DMS53 treated with DMSO at 0.1 percent for 48 hours (cell line): ENCODE measurements around the gene MGAT5B.
"Not testable (repeated sequence)": the region's sequence is repeated elsewhere in the genome, so short reads cannot be mapped to it uniquely, and the experiment has no call there.

Source experiments
- DNase-seq: peaks from one replicate; lab custom pipeline; 2025; ENCODE audit not compliant: unreplicated experiment; lab: John Stamatoyannopoulos, UW

MGAT5B gene

GRCh38 chr17:76845541-76846017 lies 22.6 kb upstream of the MGAT5B start:
- DNase-seq: no peak

DNA sequence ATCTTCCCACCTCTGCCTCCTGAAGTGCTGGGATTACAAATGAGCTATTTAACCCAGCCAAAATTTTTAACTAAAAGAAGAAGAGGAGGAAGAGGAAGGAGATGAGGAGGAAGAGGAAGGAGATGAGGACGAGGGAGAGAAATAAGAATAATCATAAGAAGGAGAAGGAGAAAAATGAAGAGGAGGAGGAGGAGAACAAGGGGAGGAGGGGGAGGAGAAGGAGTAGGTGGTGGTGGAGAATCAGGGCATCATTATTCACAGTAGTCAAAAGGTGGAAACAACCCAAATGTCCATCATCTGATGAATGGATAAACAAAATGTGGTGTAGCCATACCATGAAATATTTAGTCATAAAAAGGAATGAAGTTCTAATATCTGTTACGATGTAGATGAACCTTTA lies 21.2 kb upstream of the MGAT5B start:
- DNase-seq: no peak

DNA sequence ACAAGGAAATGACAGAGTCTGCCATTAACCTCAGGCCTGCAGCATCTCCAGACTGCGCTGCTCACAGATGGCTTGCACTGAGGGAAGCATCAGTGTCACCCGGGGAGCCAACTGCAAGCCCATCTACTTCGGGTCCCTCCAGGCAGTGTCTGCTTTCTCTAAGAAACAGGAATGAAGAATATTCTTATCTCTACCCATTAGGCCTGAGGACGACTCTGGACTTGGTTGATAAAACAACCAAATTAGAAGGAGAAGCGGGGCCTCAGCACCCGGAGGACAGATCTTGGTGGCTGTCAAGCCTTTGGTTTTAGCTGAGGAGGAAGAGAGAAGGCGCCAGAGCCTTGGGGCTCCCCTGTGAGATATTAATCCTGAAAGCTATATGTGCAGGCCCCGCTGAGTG lies 19.5 kb upstream of the MGAT5B start:
- no peak for DNase-seq

GRCh38 chr17:76849160-76849559 lies 19.0 kb upstream of the MGAT5B start:
- not testable (repeated sequence) for DNase-seq

DNA sequence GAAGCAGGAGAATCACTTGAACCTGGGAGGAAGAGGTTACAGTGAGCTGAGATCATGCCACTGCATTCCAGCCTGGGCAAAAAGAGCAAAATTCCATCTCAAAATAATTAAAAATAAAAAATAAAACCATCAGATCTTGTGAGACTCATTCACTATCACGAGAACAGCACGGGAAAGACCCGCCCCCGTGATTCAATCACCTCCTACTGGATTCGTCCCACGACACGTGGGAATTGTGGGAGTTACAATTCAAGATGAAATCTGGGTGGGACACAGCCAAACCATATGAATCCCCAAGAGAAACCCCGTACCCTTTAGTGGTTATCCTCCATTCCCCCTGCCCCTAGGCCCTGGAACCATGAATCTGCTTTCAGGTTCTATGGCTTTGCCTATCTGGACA lies 15.4 kb upstream of the MGAT5B start:
- DNase-seq: no peak

DNA sequence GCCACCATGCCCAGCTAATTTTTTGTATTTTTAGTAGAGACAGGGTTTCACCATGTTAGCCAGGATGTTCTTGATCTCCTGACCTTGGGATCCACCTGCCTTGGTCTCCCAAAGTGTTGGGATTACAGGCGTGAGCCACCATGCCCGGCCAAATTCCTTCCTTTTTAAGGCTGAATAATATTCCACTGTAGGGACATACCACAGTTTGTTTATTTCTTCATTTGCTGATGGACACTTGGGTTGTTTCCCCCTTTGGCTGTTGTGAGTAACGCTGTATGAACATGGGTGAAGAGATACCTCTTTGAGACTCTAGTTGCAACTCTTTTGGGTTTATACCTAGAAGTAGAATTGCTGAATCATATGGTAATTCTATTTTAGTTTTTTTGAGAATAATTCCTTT lies 13.1 kb upstream of the MGAT5B start:
- DNase-seq: no peak

DNA sequence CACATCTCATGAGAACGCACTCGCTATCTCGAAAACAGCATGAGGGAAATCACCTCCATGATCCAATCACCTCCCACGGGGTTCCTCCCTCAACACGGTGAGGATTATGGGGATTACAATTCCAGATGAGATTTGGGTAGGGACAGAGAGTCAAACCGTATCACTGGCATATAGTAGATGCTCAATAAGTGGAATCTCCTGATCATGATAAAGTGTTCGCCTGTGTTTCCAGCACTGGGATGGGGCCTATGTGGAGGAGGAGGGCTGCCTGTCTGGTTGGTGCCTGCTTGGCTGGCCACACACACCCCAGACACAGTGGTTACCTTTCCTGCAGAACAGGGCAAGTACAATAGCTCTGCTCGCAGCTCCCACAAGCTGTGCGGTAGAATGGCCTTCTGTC lies 6.1 kb upstream of the MGAT5B start:
- DNase-seq: no peak

- DNase-seq: no peak
Measured at GRCh38 chr17:76862494-76862893, 5.7 kb upstream of the MGAT5B start.

DNA sequence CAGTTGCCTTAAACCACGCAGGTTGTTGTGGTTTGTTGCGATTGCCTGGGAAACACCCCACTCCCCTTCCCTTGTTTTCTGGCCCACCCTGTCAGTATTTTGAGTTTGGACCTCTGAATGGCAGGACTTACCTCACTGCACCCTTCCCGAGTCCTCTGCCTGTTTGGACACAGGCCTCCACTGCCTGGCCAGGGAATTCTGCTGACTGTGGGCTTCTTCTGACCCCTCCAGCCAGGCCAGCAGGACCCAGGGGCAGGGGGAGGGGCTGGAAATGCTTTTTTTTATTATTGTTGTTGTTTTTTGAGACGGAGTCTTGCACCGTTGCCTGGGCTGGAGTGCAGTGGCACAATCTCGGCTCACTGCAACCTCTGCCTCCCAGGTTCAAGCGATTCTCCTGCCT lies 4.2 kb upstream of the MGAT5B start:
- DNase-seq: no peak

GRCh38 chr17:76865174-76865573 lies 3.0 kb upstream of the MGAT5B start:
- DNase-seq: no peak

DNA sequence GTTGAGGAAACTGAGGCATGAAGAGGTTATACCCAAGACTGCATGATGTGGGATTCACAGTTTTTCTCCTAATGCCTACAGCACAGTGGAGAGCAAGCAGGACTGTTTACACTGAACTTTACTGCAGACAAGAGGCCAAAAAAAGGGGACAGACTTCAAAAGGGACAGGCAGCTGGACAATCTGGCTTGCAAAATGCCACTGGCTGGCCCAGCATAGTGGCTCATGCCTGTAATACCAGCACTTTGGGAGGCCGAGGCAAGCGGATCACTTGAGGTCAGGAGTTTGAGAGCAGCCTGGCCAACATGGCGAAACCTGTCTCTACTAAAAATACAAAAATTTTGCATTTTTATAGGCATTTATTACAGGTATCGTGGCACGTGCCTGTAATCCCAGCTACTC lies 2.0 kb upstream of the MGAT5B start:
- DNase-seq: no peak

GRCh38 chr17:76866774-76867577 lies 1.2 kb upstream of the MGAT5B start:
- no peak for DNase-seq

DNA sequence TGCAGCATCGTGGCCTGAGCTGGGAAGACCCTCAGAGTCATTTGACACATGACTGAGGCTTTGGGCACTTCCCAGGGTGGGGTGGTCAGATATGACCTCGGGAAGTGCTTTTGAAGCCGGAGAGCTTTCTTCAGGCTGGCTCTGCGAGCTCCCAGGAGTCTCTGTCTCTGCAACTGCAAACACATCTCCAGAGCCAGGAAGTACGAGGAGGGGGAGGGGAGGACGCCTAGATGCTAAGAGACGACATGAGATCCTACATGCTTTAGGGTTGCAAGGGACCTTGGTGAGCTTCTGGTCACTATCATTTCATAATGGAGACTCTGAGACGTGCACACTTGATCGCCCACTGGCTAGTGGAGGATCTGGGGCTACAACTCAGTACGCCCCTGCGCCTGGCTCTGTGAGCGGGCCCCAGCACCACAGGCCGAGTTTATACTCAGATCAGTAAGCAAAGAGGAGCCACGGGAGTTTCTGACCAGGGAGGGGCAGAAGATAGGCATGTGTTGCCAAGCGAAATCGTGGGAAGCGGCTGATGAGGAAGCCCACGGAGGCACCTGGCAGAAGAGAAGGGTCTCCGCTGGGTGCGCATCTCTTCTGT lies 527 bp upstream of the MGAT5B start:
- peak; percentile 6 for DNase-seq

DNA sequence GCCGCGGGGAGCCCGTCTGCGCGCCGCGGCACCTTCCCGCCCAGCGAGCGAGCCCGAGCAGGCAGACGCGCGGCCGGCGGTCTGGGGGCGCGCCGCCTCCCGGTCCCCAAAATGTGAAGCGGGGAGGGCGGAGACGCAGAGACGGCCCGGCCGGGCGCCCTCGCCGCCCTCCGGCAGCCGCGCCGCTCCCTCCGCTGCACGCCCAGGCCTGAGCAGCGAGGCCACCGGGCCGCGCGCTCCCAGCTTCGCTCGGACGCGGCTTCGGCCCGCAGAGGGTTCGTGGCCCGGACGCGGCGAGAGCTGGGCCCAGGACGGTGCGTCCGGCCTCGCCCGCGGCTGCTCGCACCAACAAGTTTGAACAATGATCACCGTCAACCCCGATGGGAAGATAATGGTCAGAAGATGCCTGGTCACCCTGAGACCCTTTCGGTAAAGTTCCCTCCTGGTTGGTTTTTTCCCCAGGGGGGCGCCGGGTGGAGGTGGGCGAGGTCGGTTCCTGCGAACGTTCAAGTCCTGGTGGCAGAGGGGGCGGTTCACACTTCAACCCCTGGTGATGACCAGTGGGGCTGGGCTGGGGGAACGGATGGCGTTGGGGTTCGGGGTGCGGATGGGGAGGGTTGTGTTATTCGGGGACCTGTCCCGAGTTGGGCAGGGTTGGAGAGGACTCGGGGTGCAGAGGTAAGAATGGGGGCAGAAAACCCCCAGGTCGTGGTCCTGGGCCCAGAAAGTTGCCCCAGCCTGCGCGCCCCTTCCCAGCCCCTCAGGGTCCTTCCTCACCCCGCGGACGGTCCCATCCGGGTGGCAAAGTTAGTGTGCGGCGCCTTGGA lies 678 bp downstream of the MGAT5B start:
- no peak for DNase-seq

- no peak for DNase-seq
Measured at GRCh38 chr17:76869496-76870376, 1.5 kb downstream of the MGAT5B start.

DNA sequence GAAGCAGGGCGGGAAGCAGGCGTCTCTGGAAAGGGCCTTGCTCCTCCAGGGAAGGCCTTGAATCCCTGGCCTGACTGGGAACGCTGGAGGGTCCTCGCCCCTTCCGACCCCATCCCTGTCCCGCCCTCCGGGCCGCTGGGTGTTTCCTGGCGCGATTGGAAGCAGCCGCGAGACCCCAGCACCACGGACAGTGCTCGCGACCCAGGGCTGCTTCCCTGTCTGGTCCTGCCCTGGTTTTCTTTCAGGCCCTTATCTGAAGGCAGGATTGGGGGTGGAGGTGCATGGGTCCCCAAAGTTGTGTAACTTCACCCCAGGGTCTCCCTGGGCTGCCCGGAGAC lies 2.1 kb downstream of the MGAT5B start:
- DNase-seq: no peak

DNA sequence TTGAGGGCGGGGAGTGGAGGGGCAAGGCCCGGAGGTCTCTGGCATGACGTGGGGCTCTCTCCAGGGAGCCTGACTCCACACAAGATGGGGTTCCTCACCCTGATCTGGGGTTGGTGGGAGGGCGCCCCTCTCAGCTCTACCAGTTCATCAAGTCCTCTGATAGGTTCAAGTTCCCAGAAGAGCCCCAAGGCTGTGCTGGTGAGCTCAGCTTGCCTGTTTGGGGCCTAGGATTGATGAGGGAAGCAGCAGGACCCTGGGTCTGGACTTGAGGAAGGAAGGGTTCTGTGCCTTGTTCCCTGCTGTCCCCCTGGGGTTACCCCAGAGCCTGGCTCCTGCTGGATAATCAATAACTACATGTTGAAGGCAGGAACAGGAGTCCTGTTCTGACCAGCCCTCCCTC lies 3.5 kb downstream of the MGAT5B start:
- no peak for DNase-seq

- no peak for DNase-seq
Measured at GRCh38 chr17:76872221-76872873, 4.1 kb downstream of the MGAT5B start.

DNA sequence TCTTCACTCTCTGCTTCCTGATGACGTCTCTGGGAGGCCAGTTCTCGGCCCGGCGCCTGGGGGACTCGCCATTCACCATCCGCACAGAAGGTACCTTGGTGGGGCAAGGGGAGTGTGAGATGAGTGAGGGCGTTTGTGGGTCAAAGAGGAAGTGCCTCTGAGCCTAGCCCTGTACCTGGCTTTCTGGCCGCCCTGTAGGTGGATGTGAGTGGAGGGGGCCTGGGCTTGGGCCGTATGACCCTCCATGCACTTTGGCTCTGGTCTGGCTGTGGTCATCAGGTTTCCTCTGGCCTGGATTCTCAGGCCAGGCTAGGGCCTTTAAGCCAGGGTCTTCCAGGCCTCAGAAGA lies 4.6 kb downstream of the MGAT5B start:
- DNase-seq: no peak

DNA sequence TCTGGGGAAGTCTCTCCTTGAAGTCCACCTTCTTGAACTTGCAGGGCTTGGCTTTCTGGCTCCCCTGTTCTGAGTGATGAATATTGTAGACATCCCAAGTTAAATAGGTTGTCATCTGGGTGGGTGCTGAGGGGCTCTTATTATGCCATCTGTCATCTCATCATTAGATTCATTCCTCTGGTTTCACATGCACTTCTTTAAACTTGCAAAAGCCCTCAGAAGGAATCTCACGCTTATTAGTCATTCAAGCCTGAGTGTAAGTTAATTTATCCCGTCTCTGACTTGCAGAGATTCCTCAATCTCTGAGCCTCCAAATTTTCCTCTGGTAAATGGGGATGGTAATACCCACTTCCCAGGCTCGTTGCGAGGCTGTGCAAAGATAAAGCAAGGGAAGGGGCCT lies 5.7 kb downstream of the MGAT5B start:
- DNase-seq: no peak

DNA sequence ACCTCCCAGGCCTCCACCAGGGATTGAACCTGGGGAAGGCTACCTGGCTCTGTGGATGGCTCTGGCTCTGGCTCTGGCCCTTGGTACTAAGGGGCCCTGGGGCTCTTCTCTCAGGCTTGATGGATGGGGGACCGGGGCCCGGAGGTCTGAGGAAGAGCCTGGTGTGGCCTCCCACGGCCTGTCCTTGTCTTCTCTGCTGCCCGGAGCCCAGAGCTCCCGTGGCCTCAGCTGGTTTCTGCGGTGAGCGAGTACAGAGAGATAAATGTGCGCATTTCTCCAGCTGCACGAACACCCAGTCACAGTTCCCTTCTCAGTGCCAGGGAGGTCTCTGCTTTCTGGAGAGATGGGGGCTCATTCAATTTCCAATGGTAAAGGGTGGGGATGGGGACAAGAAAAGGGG lies 9.2 kb downstream of the MGAT5B start:
- no peak for DNase-seq
